HG02763 (cell line): ENCODE data around the gene STAC3.

Source experiments
- ATAC-seq: cut with Tn5 transposase; IDR thresholded peaks from one replicate; pipeline ENCODE4 v1.9.1; 2021; ENCODE audit warnings: mild to moderate bottlenecking, moderate library complexity; ENCODE audit not compliant: unreplicated experiment

STAC3 gene

DNA sequence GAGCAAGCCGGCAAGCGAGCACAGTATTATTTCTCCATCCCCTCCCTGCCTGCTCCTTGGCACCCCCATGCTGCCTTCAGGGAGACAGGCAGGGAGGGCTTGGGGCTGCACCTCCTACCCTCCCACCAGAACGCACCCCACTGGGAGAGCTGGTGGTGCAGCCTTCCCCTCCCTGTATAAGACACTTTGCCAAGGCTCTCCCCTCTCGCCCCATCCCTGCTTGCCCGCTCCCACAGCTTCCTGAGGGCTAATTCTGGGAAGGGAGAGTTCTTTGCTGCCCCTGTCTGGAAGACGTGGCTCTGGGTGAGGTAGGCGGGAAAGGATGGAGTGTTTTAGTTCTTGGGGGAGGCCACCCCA lies 38.3 kb downstream of the STAC3 start:
- ATAC-seq = no peak

DNA sequence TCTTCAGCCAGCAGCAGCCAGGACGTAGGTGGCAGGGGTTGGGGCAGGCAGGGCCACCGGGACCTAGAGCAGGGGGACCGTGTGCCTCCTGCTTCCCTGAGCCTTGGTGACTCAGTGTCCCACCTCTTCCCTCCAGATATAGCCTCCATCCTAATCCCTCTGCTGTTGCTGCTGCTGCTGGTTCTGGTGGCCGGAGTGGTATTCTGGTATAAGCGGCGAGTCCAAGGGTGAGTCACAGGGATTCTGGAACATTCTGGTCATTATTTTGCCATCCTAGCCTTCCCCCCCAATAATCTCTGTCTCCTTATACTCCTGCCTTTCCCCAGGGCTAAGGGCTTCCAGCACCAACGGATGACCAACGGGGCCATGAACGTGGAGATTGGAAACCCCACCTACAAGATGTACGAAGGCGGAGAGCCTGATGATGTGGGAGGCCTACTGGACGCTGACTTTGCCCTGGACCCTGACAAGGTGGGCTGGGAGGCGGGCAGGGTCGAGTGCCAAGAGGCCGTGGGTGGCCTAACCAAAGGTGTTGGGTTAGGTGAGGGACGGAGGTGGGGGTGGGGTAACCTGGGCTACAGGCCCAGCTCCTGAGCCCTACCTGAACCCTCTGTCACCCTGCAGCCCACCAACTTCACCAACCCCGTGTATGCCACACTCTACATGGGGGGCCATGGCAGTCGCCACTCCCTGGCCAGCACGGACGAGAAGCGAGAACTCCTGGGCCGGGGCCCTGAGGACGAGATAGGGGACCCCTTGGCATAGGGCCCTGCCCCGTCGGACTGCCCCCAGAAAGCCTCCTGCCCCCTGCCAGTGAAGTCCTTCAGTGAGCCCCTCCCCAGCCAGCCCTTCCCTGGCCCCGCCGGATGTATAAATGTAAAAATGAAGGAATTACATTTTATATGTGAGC lies 38.9 kb downstream of the STAC3 start:
- no peak for ATAC-seq

DNA sequence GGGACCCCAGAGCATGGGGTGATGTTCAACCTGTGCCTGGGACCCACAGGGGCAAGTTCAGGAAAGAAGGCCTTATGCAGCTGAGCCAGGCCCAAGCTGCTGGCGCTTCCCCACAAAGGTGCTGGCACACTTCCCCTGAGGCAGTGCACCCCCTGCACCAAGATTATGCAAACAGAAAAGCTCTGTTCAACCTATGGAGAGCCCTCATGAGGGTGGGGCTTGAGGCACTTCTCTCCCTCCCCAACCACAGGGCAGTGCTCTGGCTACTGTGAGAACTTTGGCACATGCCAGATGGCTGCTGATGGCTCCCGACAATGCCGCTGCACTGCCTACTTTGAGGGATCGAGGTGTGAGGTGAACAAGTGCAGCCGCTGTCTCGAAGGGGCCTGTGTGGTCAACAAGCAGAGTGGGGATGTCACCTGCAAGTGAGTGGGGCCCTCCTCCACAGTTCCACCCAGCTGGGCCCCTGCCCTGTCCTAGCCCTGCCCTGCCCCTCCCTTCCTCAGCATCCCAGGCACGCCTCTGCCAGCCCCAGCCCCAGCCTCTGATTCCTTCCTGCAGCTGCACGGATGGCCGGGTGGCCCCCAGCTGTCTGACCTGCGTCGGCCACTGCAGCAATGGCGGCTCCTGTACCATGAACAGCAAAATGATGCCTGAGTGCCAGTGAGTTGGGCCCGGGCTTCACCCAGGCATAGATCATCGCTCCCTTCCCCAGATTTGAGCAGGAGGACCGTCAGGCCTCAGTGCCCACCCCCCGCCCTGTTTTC lies 39.9 kb downstream of the STAC3 start:
- no peak for ATAC-seq

DNA sequence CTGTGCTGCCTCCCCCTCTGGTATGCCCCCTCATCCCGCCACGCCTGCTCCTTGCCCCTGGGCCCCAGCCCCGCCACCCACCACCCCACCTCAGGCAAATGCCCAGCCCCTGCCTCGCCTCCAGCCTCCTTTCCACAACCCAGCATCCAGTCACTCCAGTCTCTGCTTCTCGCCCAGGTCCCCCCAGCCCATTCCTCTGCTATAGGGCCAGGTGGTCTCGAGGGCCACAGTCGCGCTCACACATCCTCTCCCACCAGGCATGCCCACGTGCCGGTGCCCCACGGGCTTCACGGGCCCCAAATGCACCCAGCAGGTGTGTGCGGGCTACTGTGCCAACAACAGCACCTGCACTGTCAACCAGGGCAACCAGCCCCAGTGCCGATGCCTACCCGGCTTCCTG lies 40.5 kb downstream of the STAC3 start:
- ATAC-seq = no peak

DNA sequence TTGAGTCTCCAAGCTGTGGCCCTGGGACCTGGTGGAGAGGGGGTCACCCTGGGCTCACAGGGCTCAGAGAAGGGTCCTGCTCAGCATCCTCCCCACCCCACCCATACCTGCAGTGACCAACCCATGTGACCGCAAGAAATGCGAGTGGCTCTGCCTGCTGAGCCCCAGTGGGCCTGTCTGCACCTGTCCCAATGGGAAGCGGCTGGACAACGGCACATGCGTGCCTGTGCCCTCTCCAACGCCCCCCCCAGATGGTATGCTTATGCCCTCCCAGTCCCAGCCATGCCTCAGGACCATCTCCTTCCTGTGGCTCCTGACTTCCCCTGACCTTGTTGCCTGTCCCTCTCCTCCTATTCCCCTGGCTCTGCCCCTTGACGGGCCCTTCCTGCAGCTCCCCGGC lies 41.1 kb downstream of the STAC3 start:
- ATAC-seq = no peak

DNA sequence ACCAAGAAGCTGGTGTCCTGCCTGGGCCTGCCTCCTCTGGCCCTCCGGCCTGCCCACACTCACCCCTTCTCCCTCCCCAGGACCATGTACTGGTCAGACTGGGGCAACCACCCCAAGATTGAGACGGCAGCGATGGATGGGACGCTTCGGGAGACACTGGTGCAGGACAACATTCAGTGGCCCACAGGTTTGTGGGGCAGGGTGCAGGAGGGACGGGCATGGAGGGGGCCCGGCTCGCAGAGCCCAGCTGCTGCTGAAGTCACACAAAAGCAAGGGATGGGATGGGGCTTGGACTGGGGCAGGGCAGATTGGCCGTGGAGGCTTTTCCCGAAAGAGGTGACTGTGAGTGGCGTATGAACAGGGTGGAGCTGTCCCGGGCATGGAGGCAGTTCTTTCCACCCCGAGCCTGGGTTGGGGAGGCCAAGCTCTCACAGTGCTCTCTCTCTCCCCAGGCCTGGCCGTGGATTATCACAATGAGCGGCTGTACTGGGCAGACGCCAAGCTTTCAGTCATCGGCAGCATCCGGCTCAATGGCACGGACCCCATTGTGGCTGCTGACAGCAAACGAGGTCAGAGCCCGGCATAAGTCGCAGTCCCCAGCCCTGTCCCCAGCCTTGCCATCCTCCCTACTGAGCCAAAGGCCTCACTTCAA lies 42.2 kb downstream of the STAC3 start:
- ATAC-seq = no peak

DNA sequence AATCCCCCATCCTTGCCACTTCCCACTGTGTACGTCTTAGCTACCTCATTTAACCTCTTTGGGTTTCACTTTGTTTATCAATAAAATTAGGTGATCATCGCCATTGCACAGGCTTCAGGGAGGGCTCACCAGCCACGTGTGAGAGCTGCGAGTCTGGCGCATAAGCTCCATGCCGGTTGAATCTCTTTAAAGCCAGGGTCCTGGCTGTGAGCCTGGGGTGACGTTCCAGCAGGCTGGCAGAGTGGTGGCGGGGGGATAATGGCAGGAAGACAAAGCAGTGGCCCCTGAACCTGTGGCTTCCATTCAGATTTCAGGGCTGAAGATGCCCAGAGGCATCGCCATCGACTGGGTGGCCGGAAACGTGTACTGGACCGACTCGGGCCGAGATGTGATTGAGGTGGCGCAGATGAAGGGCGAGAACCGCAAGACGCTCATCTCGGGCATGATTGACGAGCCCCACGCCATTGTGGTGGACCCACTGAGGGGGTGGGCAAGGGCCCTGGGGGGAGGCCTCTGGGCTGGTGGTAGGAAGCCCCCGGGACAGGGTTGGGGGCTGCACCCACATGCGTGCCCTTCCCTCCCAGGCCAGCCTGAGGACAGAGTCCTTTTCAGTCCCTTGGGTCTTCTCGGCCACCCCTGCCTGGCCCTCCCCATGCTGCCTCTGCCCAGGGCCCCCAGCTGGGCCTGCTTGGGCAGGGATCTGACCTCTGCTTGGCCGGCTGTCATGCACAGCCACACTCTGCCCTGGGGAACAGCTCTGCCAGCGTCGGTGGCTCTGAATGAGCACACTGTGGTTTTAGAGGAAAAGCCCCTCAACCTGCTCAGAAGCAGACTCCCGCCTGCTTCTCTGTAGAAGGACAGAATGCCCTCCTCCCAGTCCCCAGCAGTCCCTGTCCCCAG lies 43.0 kb downstream of the STAC3 start:
- ATAC-seq = no peak

DNA sequence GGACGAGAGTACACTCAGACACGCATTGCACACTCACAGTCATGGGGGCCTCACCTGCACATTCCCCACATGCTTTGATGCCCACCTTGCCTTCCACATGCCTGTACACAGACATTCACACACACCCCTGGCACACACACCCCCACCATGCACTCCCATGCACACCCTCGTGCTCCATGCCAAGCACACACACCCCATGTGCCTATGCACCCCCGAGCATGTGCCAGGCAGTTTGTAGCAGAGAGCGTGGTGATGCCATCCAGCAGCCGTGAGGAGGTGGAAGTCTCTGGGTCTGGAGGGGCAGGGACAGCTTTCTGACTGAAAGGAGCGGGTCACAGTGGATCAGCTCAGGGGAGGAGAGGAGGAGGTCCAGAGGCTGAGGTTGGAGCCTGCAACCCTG lies 45.1 kb downstream of the STAC3 start:
- no peak for ATAC-seq

DNA sequence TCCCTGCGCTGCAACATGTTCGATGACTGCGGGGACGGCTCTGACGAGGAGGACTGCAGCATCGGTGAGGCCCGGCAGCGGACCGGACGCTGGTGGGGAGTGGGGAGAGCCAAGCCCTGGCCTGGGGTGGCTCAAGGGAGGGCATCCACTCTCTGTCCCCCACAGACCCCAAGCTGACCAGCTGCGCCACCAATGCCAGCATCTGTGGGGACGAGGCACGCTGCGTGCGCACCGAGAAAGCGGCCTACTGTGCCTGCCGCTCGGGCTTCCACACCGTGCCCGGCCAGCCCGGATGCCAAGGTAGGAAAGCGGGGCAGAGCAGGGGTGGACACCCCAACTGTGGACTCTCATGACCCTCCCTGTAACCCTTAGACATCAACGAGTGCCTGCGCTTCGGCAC lies 45.8 kb downstream of the STAC3 start:
- ATAC-seq = no peak

DNA sequence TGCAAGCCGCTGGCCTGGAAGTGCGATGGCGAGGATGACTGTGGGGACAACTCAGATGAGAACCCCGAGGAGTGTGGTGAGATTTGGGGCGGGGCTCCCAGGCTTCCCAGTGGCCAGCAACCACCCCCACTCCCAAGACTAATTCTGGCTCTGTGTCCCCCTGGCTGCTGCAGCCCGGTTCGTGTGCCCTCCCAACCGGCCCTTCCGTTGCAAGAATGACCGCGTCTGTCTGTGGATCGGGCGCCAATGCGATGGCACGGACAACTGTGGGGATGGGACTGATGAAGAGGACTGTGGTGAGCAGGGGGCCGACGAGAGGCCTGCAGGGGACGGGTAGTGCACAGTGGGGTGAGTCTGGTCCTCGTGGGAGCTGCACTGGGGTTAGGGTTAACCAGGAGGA lies 46.5 kb downstream of the STAC3 start:
- no peak for ATAC-seq

DNA sequence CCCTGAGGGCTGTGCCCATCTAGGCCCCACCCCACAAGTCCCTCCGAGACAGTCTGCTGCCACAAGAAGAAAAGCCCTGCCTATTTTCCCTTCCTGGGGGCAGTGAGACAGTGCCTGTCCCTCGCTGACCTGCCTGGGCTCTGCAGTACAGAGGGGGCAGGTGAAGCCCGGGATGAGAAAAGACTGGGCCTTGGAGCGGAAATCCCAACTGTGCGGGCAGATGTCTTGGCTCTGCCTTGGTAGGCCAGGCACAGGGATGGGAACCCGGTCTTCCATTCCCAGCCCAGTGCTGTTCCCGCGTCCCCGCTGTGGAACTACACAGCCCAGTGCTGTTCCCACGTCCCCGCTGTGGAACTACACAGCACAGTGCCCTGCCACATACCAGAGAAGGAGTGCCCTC lies 47.2 kb downstream of the STAC3 start:
- no peak for ATAC-seq

DNA sequence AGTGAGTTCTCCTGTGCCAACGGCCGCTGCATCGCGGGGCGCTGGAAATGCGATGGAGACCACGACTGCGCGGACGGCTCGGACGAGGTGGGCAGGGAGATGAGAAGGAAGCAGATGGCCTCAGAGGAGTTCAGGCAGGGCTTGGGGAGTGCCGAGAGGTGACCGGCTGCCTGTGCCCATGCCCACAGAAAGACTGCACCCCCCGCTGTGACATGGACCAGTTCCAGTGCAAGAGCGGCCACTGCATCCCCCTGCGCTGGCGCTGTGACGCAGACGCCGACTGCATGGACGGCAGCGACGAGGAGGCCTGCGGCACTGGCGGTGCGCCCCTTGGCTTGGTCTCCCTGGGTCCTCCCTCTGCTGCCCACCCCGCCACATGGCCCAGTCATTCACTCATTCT lies 47.8 kb downstream of the STAC3 start:
- no peak for ATAC-seq

DNA sequence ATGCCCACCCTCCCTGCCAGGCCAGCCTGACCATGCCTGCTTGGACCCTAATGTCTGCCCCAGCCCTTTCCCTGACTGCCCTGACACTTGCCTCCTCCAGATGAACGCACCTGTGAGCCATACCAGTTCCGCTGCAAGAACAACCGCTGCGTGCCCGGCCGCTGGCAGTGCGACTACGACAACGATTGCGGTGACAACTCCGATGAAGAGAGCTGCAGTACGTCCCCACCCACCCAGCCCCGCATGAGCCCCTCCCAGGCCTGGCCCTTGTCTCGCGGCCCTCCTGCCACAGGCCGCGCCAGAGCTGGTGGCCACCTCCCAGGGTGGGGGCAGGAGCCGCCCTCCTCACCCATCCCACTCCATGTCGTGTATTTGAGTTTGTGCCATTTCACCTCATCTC lies 48.7 kb downstream of the STAC3 start:
- no peak for ATAC-seq

DNA sequence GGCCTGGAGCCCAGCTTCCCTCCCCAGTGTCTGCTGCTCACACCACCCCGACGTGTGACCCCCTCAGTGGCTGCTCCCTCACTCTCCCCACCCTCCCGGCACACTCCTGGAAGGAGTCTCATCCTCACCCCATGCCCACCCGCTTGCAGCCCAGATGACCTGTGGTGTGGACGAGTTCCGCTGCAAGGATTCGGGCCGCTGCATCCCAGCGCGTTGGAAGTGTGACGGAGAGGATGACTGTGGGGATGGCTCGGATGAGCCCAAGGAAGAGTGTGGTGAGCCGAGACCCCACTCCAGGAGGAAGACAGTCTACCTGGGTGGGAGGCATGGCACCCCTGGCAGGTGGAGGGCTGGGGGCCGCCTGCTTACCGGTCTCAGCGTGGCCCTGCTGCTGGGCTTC lies 49.4 kb downstream of the STAC3 start:
- ATAC-seq = no peak

DNA sequence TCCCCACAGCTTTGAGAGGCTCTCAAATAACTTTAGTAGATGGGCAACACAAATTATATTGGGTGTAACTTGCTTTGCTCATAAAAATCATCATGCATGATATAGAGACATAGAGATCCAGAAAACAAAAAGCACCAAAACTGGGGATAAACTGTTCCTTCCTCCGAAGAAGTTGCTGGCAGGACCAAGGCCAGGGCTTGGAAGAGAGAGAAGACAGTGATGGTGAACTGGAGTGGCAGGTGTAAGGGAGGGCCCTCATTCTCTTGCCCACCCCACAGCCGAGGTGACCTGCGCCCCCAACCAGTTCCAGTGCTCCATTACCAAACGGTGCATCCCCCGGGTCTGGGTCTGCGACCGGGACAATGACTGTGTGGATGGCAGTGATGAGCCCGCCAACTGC lies 49.8 kb downstream of the STAC3 start:
- no peak for ATAC-seq

DNA sequence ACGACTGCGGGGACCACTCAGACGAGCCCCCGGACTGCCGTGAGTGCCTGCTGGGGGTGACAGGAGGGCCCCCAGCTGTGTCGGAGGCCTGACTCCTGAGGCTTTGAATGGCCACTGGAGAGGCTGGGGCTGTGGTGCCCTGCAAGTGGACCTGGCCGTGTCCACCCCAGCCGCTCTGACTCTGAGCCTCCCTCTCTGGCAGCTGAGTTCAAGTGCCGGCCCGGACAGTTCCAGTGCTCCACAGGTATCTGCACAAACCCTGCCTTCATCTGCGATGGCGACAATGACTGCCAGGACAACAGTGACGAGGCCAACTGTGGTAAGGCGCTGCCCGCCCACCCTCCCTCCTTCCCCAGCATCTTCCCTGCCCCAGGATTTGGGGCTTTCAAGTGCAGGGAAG lies 50.5 kb downstream of the STAC3 start:
- ATAC-seq = no peak

DNA sequence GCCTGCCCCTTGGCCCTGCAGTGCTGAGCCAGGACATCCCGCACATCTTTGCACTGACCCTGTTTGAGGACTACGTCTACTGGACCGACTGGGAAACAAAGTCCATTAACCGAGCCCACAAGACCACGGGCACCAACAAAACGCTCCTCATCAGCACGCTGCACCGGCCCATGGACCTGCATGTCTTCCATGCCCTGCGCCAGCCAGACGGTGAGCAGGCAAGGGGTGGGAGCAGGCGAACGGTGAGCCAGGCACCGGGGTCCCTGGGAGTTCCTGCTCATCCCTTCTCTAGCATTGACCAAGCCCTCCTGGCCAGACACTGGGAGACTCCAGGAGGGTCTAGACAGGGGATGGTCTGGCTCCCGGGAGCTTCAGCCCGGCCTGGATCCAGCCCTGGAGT lies 51.8 kb downstream of the STAC3 start:
- ATAC-seq = no peak

DNA sequence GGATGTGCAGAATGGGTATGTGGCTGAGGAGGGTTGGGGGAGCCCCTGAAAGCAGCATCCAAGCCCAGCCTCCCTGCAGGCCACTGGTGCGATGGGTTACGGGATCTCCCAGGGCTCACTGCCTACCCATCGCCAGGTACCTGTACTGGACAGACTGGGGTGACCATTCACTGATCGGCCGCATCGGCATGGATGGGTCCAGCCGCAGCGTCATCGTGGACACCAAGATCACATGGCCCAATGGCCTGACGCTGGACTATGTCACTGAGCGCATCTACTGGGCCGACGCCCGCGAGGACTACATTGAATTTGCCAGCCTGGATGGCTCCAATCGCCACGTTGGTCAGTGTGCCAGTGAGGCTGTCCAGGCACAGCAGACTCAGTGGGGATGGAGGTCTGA lies 52.7 kb downstream of the STAC3 start:
- no peak for ATAC-seq

DNA sequence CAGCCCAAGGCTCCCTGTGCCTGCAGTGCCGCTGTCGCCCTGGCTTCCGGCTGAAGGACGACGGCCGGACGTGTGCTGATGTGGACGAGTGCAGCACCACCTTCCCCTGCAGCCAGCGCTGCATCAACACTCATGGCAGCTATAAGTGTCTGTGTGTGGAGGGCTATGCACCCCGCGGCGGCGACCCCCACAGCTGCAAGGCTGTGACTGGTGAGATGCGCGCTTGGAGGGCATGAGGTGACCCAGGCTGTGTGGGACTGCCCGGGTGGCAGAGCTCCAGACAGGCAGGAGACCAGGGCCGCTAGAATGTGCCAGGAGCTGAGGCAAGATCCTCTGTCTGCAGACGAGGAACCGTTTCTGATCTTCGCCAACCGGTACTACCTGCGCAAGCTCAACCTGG lies 54.0 kb downstream of the STAC3 start:
- no peak for ATAC-seq

DNA sequence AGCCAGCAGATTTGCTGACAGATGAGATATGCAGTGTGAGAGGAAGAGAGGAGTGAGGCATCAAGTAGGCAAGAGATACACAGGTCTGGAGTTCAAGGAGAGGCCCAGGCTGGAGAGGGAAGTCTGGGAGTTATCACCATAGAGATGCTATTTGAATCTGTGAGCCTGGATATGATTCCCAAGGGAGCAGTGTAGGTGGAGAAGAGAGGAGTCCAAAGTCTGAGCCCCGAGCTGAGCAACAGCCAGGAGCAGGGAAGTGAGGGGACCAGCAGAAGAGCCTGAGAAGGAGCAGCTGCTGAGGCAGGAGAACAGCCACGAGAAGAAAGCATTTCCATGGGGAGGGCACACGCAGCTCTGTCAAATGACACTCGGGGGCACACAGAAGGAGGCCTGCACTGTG lies 54.5 kb downstream of the STAC3 start:
- ATAC-seq = no peak
